GM12801 (cell line): ENCODE measurements around the gene MMP13.

Source experiments
- CTCF ChIP-seq: IDR thresholded peaks from one replicate; pipeline ENCODE4 v1.5.1; 2011; ENCODE audit warnings: control low read depth; ENCODE audit not compliant: insufficient read length; ENCODE audit errors: extremely low read depth

MMP13 gene

GRCh38 chr11:102983486-102983885 is 28.0 kb upstream of the MMP13 start:
- no peak for TF ChIP-seq CTCF

GRCh38 chr11:102981324-102981910 is 25.9 kb upstream of the MMP13 start:
- TF ChIP-seq CTCF = no peak

- no peak for TF ChIP-seq CTCF
Measured at GRCh38 chr11:102974552-102975280, 19.2 kb upstream of the MMP13 start.

GRCh38 chr11:102972853-102973252 is 17.3 kb upstream of the MMP13 start:
- no peak for TF ChIP-seq CTCF

- TF ChIP-seq CTCF = no peak
Measured at GRCh38 chr11:102971766-102972165, 16.2 kb upstream of the MMP13 start.

- no peak for TF ChIP-seq CTCF
Measured at GRCh38 chr11:102967497-102967896, 12.0 kb upstream of the MMP13 start.

GRCh38 chr11:102966011-102966410 is 10.5 kb upstream of the MMP13 start:
- no peak for TF ChIP-seq CTCF
